Kidney glomerular epithelial cell (primary cell): Measurements from ENCODE around the gene TTC38.
A peak's percentile ranks its signal among the peaks of the same experiment; 100 is the strongest.

Source experiments
- DNase-seq: peaks from one replicate; lab custom pipeline; 2025; lab: John Stamatoyannopoulos, UW

Gene TTC38

GRCh38 chr22:46267431-46268279 is at the start of gene TTC38:
TSS of gene TTC38 (plus strand) at chr22:46268008. CDS start at chr22:46268040, 32 bp downstream.
- DNase-seq = peak; percentile 65

- DNase-seq = no peak
These were observed 48.2 kb upstream of the TTC38 start for GRCh38 chr22:46219636-46220035.

- no peak for DNase-seq
These were observed 46.9 kb upstream of the TTC38 start for GRCh38 chr22:46220921-46221320.

GRCh38 chr22:46224044-46224897 is 43.5 kb upstream of the TTC38 start:
- DNase-seq = no peak

- DNase-seq = no peak
These were observed 42.9 kb upstream of the TTC38 start for GRCh38 chr22:46224898-46225290.

GRCh38 chr22:46225631-46226030 is 42.2 kb upstream of the TTC38 start:
- no peak for DNase-seq

- DNase-seq = no peak
These were observed 41.2 kb upstream of the TTC38 start for GRCh38 chr22:46226577-46226976.

- no peak for DNase-seq
These were observed 38.1 kb upstream of the TTC38 start for GRCh38 chr22:46229701-46230100.

- no peak for DNase-seq
These were observed 37.4 kb upstream of the TTC38 start for GRCh38 chr22:46230262-46230901.

- DNase-seq = peak; percentile 19
These were observed 34.6 kb upstream of the TTC38 start for GRCh38 chr22:46233231-46233630.

GRCh38 chr22:46234969-46235368 is 32.8 kb upstream of the TTC38 start:
- no peak for DNase-seq

GRCh38 chr22:46237453-46238124 is 30.2 kb upstream of the TTC38 start:
- DNase-seq = no peak

- DNase-seq = no peak
These were observed 29.3 kb upstream of the TTC38 start for GRCh38 chr22:46238541-46238940.

GRCh38 chr22:46239261-46240048 is 28.4 kb upstream of the TTC38 start:
- no peak for DNase-seq

GRCh38 chr22:46240073-46240472 is 27.7 kb upstream of the TTC38 start:
- DNase-seq = no peak

- DNase-seq = no peak
These were observed 27.3 kb upstream of the TTC38 start for GRCh38 chr22:46240506-46240905.

GRCh38 chr22:46240907-46241306 is 26.9 kb upstream of the TTC38 start:
- no peak for DNase-seq

- DNase-seq = no peak
These were observed 26.3 kb upstream of the TTC38 start for GRCh38 chr22:46241396-46242007.

GRCh38 chr22:46242076-46242475 is 25.7 kb upstream of the TTC38 start:
- no peak for DNase-seq

- DNase-seq = no peak
These were observed 23.0 kb upstream of the TTC38 start for GRCh38 chr22:46244771-46245170.

- no peak for DNase-seq
These were observed 22.3 kb upstream of the TTC38 start for GRCh38 chr22:46245511-46245910.
